Measurements from ENCODE around the gene SETD1A. TPM values are rescaled to one million over a fixed set of nuclear protein-coding genes. Genes with fewer than 3 reads are reported as not detected.

SETD1A gene
- total and polyA plus RNA-seq, 2 of the 8 experiments (the other 6 are each of a cell fraction or from before 2014, with no cell fraction given) = 4.8 to 29.0 TPM

DNA sequence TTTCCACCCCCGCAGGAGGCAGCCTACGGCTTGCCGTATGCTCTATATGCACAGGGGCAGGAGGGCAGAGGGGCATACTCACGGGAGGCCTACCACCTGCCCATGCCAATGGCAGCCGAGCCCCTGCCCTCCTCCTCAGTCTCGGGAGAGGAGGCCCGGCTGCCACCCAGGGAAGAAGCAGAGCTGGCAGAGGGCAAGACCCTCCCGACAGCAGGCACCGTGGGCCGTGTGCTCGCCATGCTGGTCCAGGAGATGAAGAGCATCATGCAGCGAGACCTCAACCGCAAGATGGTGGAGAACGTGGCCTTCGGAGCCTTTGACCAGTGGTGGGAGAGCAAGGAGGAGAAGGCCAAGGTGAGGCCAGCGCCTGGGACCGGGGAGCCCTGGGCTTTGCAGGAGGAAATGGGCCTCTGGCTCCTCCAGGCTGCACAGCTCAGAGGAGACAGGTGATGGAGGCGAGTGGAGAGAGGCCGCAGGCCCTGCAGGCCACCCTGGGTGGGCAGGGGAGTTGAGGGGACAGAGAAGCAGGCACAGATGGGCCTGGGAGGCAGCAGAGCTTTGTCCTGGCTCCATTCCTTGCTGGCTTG, 8.6 kb downstream of the SETD1A start:
- Histone ChIP-seq H3K14ac (ENCODE audit: insufficient read length) (no peak overlapping the region), H4K20me1 (replicated peaks in 1 of 2; ENCODE audit: control insufficient read depth in 1 of 2, insufficient read depth in 2 of 2, low read length in 2 of 2) (peaks cover under 1 to 15% of the 10 kb centered on the region in 2 experiments), H2AFZ (ENCODE audit: low read length) (no peak overlapping the region), H3K4me2 (ENCODE audit: insufficient read depth in 1 of 2, low read depth in 2 of 2, low read length in 2 of 2) (no peak overlapping the region), H3K27me3 (replicated peaks in 1 of 4; ENCODE audit: control insufficient read depth in 3 of 4, extremely low read depth in 1 of 4, insufficient read depth in 3 of 4, low read length in 3 of 4) (no peaks in the 10 kb centered on the region), H2AK5ac (ENCODE audit: low read depth, low read length) (no peak overlapping the region), H2BK120ac (replicated peaks; ENCODE audit: low read depth, low read length) (no peak overlapping the region), H3K9me3 (ENCODE audit: insufficient read depth in 2 of 2, low read depth in 1 of 2, low read length in 1 of 2) (no peaks in the 10 kb centered on the region; a peak in 1 of 4 replicates), H3K4ac (replicated peaks; ENCODE audit: insufficient read length, low read depth, low read length) (no peak overlapping the region), H4K5ac (ENCODE audit: insufficient read length, low read depth, low read length) (no peak overlapping the region), H3K18ac (ENCODE audit: extremely low read depth, low read length) (no peak overlapping the region), H3K27ac (ENCODE audit: low read depth, low read length) (no peak overlapping the region), H3K4me3 (ENCODE audit: extremely low read depth in 1 of 4, insufficient read depth in 2 of 4, low read depth in 3 of 4, low read length in 4 of 4) (no peak overlapping the region), H3K56ac (replicated peaks; ENCODE audit: insufficient read length, low read depth, low read length) (no peak overlapping the region), H2BK15ac (ENCODE audit: low read length) (no peak overlapping the region), H4K91ac (replicated peaks; ENCODE audit: insufficient read length, low read length) (no peak overlapping the region), H4K8ac (ENCODE audit: extremely low read depth, insufficient read depth, low read length) (0 out of 2 replicates have a peak overlapping the region, but pooled peaks have one; percentile 25), H3K23ac (ENCODE audit: insufficient read length) (no peak overlapping the region), H3K36me3 (ENCODE audit: control insufficient read depth in 2 of 4, insufficient read depth in 4 of 4, low read length in 3 of 4) (peaks cover 52 to 86% (median 64%) of the 10 kb centered on the region in 4 experiments), H2BK5ac (ENCODE audit: low read depth, low read length) (no peak overlapping the region), H3K79me1 (ENCODE audit: low read depth, low read length) (peaks cover 1% of the 10 kb centered on the region; the same call in 1 of the 2 replicates), H3K9ac (replicated peaks in 1 of 4; ENCODE audit: extremely low read depth in 1 of 4, low read depth in 3 of 4, low read length in 3 of 4) (no peak overlapping the region), H3K4me1 (replicated peaks in 1 of 4; ENCODE audit: control insufficient read depth in 3 of 4, insufficient read depth in 4 of 4, low read length in 3 of 4) (no peaks in the 10 kb centered on the region), H3K23me2 (ENCODE audit: low read depth, low read length) (no peaks in the 10 kb centered on the region), H2BK20ac (ENCODE audit: low read length) (no peak overlapping the region), H2BK12ac (ENCODE audit: low read depth, low read length) (no peak overlapping the region), H3K79me2 (ENCODE audit: control insufficient read depth in 1 of 2, insufficient read depth in 2 of 2, low read length in 2 of 2) (no peaks in the 10 kb centered on the region)
- WGBS, 2 experiments (ENCODE audit: extremely low coverage in 1 of 2, insufficient coverage in 1 of 2, insufficient read length in 1 of 2, insufficient replicate concordance in 2 of 2, low coverage in 1 of 2, low lambda C conversion rate in 2 of 2, missing lambda C conversion rate in 1 of 2) = 95% methylated on average over 19 of the region's 19 CpGs; no CpG with 5 or more reads in 1 of the 2 experiments
- FAIRE-seq (no peak), DNase-seq (ENCODE audit: low read depth in 1 of 2, low spot score in 2 of 2) (no peak)
- ChIA-PET CTCF (ENCODE audit: partially characterized antibody) (interaction anchor here (1.5 to 3.8 kb wide), 2 partner anchors 11 to 13 kb away, joined by 6 to 26 read pairs; no protein-coding TSS in a partner anchor), POLR2A (ENCODE audit: partially characterized antibody) (interaction anchor here (0.6 to 6.4 kb wide), 9 partner anchors 8 to 522 kb away, joined by 3 to 45 read pairs (median 3); partner anchors contain the start of genes HSD3B7 and SETD1A)
- no peak for TF ChIP-seq FOSL1 (IDR thresholded peaks at IDR 0.05; ENCODE audit: insufficient read depth, low read depth, low read length)
- peak; percentile 48; the same call in 1 of the 2 replicates for TF ChIP-seq POLR2AphosphoS5 (IDR thresholded peaks at IDR 0.05; ENCODE audit: low read depth, low read length)

Data from H1 (cell line).